GM12865 (cell line): Measurements from ENCODE around the gene MASTL.

Source experiments
- DNase-seq: peaks from one replicate; pipeline ENCODE4 v3.0.0; 2010; ENCODE audit warnings: low read depth
- H3K4me3 ChIP-seq: 2 replicates; pipeline ENCODE4 v1.5.1; 2011; ENCODE audit warnings: mild to moderate bottlenecking, low read depth, low read length, control low read depth
- CTCF ChIP-seq: IDR thresholded peaks from 2 replicates; pipeline ENCODE4 v1.5.1; 2011; ENCODE audit warnings: low read length, control low read depth, low read depth, inconsistent platforms; ENCODE audit not compliant: insufficient read depth; ENCODE audit errors: missing control alignments

MASTL gene

GRCh38 chr10:27155066-27155754, at the start of gene MASTL:
MASTL (plus strand) TSS chr10:27155352; CDS start chr10:27155427, 75 bp downstream.
- peak within 1 kb of the TSS; percentile 80 for H3K4me3 ChIP-seq

GRCh38 chr10:27108165-27108564, 47.0 kb upstream of the MASTL start:
- no peak for TF ChIP-seq CTCF
- no peak overlapping the region for H3K4me3 ChIP-seq
- DNase-seq, result no peak

More at GRCh38 chr10:27155066-27155754, at the start of gene MASTL:
- DNase-seq, result peak; percentile 97
- TF ChIP-seq CTCF, result no peak

- no peak for DNase-seq
- H3K4me3 ChIP-seq, result no peak overlapping the region
- TF ChIP-seq CTCF, result no peak
These were observed 20.8 kb upstream of the MASTL start for GRCh38 chr10:27134371-27134770.

- DNase-seq, result no peak
- H3K4me3 ChIP-seq, result no peak overlapping the region
- TF ChIP-seq CTCF, result no peak
These were observed 16.9 kb upstream of the MASTL start for GRCh38 chr10:27138277-27138676.

- no peak for TF ChIP-seq CTCF
- no peak for DNase-seq
- no peak overlapping the region for H3K4me3 ChIP-seq
These were observed 11.5 kb upstream of the MASTL start for GRCh38 chr10:27143686-27144085.

- DNase-seq, result no peak
- no peak for TF ChIP-seq CTCF
- no peak overlapping the region for H3K4me3 ChIP-seq
These were observed 9.2 kb upstream of the MASTL start for GRCh38 chr10:27145937-27146336.

GRCh38 chr10:27147701-27148100, 7.5 kb upstream of the MASTL start:
- TF ChIP-seq CTCF, result no peak
- DNase-seq, result no peak
- no peak overlapping the region for H3K4me3 ChIP-seq
